Myocyte (in vitro differentiated cells): ENCODE data around the gene CCDC12. TPM values are rescaled to one million over a fixed set of nuclear protein-coding genes. Genes with fewer than 3 reads are reported as not detected.

ENCODE experiments used
- DNase-seq: peaks from one replicate; pipeline ENCODE4 v3.0.0-alpha.2; 2012; ENCODE audit warnings: low read depth
- total RNA-seq: library from RNA; depleted of rRNA; stranded (reverse); fragments of >200 nt; gene quantifications from 2 replicates; pipeline ENCODE4 v1.2.3, GENCODE V29; 2014

The CCDC12 gene
- total RNA-seq, 1 donor from 2014 or later = 22.6 TPM

- peak; percentile 58 for DNase-seq
Measured at GRCh38 chr3:46878781-46879436, 97.6 kb downstream of the CCDC12 start.

DNA sequence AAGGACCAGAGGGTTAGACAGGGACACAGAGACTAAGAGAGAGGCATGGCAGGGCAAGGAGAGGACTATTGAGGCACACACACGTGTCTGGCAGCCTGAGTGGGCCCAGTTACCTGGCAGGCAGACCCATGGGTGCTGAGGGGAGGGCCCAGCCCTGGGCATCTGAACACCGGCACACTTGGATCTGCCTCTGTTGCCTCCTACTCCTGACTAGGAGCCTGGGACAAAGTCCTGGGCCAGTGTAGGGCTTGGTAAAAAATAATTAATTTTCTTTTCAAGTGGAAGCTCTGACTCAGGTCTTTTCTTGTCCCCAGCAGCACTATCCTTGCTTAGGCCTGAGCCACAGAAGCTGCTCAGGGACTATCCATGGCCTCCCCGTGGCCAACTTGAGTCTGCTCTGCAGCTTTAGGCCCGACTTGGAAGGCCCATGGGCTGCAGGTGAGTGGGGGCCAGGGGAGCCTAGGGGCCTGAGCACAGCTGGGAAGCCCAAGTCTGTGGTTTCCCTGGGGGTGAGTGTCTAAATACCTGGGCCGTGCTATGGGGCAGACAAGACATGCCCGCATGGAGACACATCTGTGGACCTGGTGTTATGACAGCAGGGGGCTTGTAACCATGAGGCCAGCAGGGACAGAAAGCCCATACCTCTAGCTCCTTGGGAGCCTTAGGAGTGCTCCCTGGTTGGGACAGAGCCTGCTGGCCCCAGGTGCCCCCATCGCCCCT lies 99.0 kb downstream of the CCDC12 start, which contains the start of gene PTH1R:
TSS of gene PTH1R (plus strand) at position 316 of the 720 bp plus-strand sequence. CDS start 5,839 bp downstream, outside the sequence.
- DNase-seq = no peak

DNA sequence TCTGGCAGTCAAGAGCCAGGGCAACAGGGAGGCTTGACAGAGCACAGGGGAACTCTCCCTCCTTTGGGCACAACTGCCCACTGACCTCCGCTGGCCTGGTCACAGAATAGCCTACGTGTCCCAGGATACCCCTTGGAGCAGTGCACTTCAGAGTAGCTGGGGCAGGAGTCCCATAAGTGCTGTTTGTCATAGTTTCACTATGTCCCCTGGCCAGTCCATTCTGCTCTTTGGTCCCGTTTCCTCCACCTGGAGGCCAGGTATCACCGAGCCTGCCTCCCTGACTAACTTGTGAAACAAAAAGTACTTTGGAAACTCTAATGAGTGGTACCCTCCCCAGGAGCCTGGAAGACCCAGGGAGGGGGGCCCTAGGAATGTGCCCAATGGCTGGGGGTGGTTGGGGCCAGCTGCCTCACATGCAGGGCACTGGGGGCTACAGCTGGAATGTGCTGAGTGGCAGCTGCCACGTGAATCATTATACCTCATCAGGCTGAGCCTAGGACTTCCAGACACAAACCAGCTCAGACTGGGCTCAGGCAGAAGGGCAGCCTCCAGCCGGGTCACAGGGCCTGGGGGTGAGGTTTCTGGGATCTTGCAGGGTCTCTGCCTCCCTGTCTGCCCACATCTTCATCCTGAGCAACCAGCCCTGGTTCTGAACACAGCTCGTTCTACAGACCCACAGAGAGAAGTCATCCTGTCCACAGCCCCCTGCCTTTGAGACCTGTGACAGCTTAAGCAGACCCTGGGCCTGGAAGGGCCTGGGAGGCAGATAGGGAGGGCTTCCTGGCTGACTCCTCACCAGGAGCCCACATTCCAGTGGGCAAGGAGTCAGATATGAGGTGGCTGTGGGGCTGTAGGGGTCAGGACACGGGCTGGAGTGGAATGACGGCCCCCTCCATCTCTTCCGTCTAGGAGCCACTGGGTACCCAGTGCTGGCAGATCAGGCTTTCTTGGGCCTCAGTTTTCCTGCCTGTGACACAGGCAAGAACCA lies 99.9 kb downstream of the CCDC12 start:
- DNase-seq = no peak

DNA sequence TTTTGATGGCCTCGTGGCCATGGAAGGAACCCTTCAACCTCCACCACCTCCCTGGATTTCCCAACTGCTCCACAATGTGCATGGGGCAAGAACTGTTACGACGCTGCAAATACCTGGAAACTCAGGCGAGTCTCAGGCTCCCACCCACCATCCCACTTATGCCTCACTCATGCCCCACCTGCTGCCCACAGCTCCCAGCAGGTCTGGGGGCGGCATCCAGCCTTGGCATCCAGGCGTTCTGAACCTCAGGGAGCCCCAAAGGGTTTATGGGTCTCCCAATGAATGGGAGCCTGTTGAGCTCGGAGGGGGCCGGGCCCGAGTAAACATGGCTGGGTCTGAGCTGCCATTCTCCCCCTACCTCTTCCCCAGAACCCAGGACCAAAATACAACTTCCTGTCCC lies 101.0 kb downstream of the CCDC12 start:
- DNase-seq = no peak

DNA sequence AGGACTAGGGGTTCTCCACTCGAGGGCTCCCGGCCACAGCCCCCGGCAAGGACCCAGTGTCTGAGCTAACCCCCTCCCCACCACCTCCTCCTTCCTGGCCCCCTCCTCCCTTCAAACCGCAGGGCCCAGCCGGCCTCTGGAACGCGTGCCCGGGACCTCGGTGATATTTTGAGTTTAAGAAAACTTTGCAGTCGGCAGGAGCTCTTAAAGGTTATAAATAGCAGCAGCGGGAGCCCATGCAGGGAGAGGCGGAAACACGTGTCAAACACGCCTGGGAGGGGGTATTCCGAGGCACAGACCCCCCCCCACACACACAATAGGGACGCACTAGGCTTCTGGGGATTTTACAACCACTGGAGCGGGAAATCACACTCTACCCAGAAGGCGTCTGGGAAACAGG lies 102.1 kb downstream of the CCDC12 start:
- DNase-seq = no peak

DNA sequence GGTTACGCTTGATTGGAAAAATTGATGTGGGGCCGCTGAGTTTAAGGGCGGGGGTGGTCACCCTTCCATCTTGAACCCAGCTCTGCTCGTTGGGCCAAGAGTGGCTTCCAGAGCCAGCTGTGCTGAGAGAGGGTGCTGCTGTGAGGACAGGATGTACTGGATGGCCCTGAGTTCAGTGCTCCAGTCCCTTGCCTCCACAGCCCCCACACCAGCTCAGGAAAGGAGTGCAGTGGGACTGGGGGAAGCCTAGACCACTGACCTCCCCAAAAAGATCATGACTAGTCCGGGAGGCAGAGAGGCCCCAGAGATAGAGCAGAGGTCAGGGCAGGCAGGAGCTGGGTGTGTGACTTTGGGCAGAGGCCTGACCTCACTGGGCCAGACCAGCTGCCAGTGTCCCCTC lies 103.0 kb downstream of the CCDC12 start:
- no peak for DNase-seq

Other genes with a start within 250 kb of the CCDC12 start
- 4.5 and 7.8 TPM in 2 replicates for gene MYL3, start 113.3 kb downstream of the CCDC12 start, total RNA-seq
- 5.6 and 5.7 TPM in 2 replicates for gene PTH1R, start 99.0 kb downstream of the CCDC12 start, total RNA-seq
- gene NBEAL2, start 2.9 kb upstream of the CCDC12 start, total RNA-seq = 2.3 and 4.4 TPM in 2 replicates
- 31.3 and 32.3 TPM in 2 replicates for gene SETD2, start 187.4 kb upstream of the CCDC12 start, total RNA-seq